Endodermal cell (in vitro differentiated cells): ENCODE measurements around the gene HLA-DRB5. TPM values are rescaled to one million over a fixed set of nuclear protein-coding genes. Genes with fewer than 3 reads are reported as not detected.

ENCODE experiments used
- DNase-seq: peaks from one replicate; pipeline ENCODE4 v3.0.0-alpha.2; 2017
- H3K27ac ChIP-seq: 2 replicates; pipeline ENCODE4 v1.5.1; 2013; ENCODE audit warnings: mild to moderate bottlenecking, low read depth, low read length, moderate library complexity
- H3K27me3 ChIP-seq: 2 replicates; pipeline ENCODE4 v1.6.1; 2013; ENCODE audit warnings: mild to moderate bottlenecking, low read length, moderate library complexity; ENCODE audit not compliant: insufficient read depth, control insufficient read depth, poor library complexity, severe bottlenecking
- H3K36me3 ChIP-seq: 2 replicates; pipeline ENCODE4 v1.7.0; 2013; ENCODE audit warnings: mild to moderate bottlenecking, low read length, moderate library complexity; ENCODE audit not compliant: control insufficient read depth, insufficient read depth
- H3K4me1 ChIP-seq: one replicate; pipeline ENCODE4 v1.7.0; 2013; ENCODE audit warnings: low read length; ENCODE audit not compliant: control insufficient read depth, insufficient read depth
- H3K4me3 ChIP-seq: 2 replicates; pipeline ENCODE4 v1.5.1; 2013; ENCODE audit warnings: mild to moderate bottlenecking, low read length, moderate library complexity
- H3K9ac ChIP-seq: 2 replicates; pipeline ENCODE4 v1.6.1; 2013; ENCODE audit warnings: mild to moderate bottlenecking, low read length, moderate library complexity; ENCODE audit not compliant: poor library complexity, severe bottlenecking; ENCODE audit errors: extremely low read depth
- H3K9me3 ChIP-seq: 2 replicates; pipeline ENCODE4 v1.6.1; 2013; ENCODE audit warnings: mild to moderate bottlenecking, low read length, moderate library complexity; ENCODE audit not compliant: control insufficient read depth
- H3K27ac Mint-ChIP-seq: 2 replicates; pipeline ENCODE4 v1.8.0; 2020; ENCODE audit warnings: mixed read lengths
- H3K27me3 Mint-ChIP-seq: 2 replicates; pipeline ENCODE4 v1.8.0; 2021; ENCODE audit warnings: mild to moderate bottlenecking, mixed read lengths; ENCODE audit not compliant: insufficient read depth
- H3K36me3 Mint-ChIP-seq: 2 replicates; pipeline ENCODE4 v1.8.0; 2020; ENCODE audit warnings: low read depth, mixed read lengths
- H3K4me1 Mint-ChIP-seq: 2 replicates; pipeline ENCODE4 v1.8.0; 2020; ENCODE audit warnings: mixed read lengths
- H3K4me3 Mint-ChIP-seq: 2 replicates; pipeline ENCODE4 v1.8.0; 2020; ENCODE audit warnings: mild to moderate bottlenecking, moderate library complexity, mixed read lengths
- H3K9me3 Mint-ChIP-seq: 2 replicates; pipeline ENCODE4 v1.8.0; 2020; ENCODE audit warnings: mild to moderate bottlenecking, mixed read lengths
- CTCF ChIP-seq: fragments of 200-600 bp; sonication (generic); conservative IDR thresholded peaks from 2 replicates; pipeline ENCODE4 v1.5.0; 2021; ENCODE audit warnings: antibody characterized with exemption, mild to moderate bottlenecking
- WGBS, 2 experiments: methylation state at CpG; one replicate each; pipeline versions ENCODE4 v1.1.5 to v1.1.7; 2013; ENCODE audit warnings: missing lambda C conversion rate in 2 of 2, mixed read lengths in 1 of 2; ENCODE audit not compliant: insufficient coverage in 1 of 2, insufficient read length in 1 of 2; 5-methylcytosine and 5-hydroxymethylcytosine counted together
- total RNA-seq, 2 donors: library from RNA; stranded (reverse); fragmentation: NEBNext Ultra II Directional in 1 of 2; extraction: Animal tissue kit (Norgen Biotek cat#: 25700) in 1 of 2; gene quantifications; 2 replicates in 1 of 2; 3 replicates in 1 of 2; pipeline ENCODE4 v1.2.1, GENCODE V29; 2021

HLA-DRB5 gene
- total RNA-seq, 2 donors from 2014 or later, result 0.71 to 0.92 TPM

DNA sequence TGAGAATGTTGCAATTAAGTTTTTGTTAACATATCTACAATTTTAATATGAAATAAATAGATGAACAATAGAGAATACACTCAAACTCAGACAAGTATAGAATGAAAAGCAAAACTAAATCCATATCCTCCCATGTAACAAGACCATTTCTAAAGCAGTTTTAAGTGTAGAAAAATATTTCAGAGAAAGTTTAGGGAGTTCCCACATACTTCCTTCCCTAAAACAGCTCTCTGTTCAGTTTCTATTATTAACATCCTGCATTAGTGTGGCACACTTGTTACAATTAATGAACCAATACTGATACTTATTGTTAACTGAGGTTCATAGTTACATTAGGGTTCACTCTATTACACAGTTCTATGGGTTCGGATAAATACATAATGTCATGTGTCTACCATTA, 38.4 kb downstream of the HLA-DRB5 start:
- Histone ChIP-seq H3K36me3 (no peaks in the 10 kb centered on the region), H3K27me3 (no peaks in the 10 kb centered on the region), H3K9me3 (no peaks in the 10 kb centered on the region), H3K9ac (no peak overlapping the region), H3K27ac (no peak overlapping the region), H3K4me1 (no peaks in the 10 kb centered on the region), H3K4me3 (no peak overlapping the region)
- no peak overlapping the region for H3K27ac Mint-ChIP-seq
- no peaks in the 10 kb centered on the region for H3K36me3 Mint-ChIP-seq
- H3K4me3 Mint-ChIP-seq, result no peak overlapping the region
- TF ChIP-seq CTCF, result no peak
- peaks cover 18% of the 10 kb centered on the region for H3K9me3 Mint-ChIP-seq
- WGBS, 2 experiments, result no CpG with 5 or more reads among the region's 1 CpG
- H3K4me1 Mint-ChIP-seq, result no peaks in the 10 kb centered on the region
- no peak for DNase-seq
- peaks cover 21% of the 10 kb centered on the region for H3K27me3 Mint-ChIP-seq

DNA sequence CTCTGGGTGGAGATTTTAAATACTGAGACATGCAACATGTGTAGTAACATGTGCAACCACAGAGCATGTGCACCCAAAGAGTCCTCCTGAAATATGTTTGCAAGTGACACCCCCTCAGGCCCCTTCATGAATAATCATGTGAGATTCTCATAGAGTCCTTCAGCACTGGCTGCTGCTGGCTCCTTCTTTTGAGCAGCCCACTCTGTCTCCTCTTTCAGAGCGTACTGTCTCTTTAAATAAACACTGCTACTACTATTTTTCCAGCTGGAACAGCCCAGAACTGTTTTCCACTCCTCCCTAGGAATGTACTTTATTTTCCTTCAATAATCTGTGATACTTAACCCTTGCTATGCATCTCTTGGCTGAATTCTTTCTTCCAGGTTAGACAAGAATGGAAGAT, 42.0 kb downstream of the HLA-DRB5 start:
- no peaks in the 10 kb centered on the region for H3K36me3 Mint-ChIP-seq
- Histone ChIP-seq H3K27ac (no peak overlapping the region), H3K27me3 (no peaks in the 10 kb centered on the region), H3K9ac (no peak overlapping the region), H3K4me3 (no peak overlapping the region), H3K36me3 (no peaks in the 10 kb centered on the region), H3K4me1 (no peaks in the 10 kb centered on the region), H3K9me3 (no peaks in the 10 kb centered on the region)
- peaks cover 16% of the 10 kb centered on the region for H3K27me3 Mint-ChIP-seq
- DNase-seq, result no peak
- no peaks in the 10 kb centered on the region for H3K4me1 Mint-ChIP-seq
- no peak for TF ChIP-seq CTCF
- H3K4me3 Mint-ChIP-seq, result no peak overlapping the region
- H3K27ac Mint-ChIP-seq, result no peak overlapping the region
- 62 to 70% methylated on average over 1 of the region's 1 CpG for WGBS, 2 experiments
- peaks cover 3% of the 10 kb centered on the region for H3K9me3 Mint-ChIP-seq

DNA sequence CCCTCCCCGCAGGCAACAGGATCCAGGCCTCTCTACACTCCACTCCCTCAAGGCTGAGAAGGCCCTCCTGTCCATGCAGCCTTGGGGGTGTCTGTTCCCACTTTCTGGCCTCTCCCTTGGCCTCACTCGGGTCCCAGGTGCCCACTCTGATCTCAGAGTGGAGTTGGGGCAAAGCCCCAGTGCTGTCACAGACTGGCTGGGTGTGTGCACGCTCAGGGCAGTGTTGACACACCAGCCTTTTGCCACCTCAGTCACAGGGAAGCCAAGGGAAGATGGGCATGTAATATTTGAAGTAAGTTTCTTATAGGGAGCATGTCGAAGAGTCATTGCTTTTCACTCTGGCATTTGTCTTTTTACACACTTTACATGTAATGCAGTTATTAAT, 45.5 kb downstream of the HLA-DRB5 start:
- no peak for TF ChIP-seq CTCF
- peaks cover 4% of the 10 kb centered on the region for H3K27me3 Mint-ChIP-seq
- H3K9me3 ChIP-seq, result no peaks in the 10 kb centered on the region
- H3K27ac ChIP-seq, result no peak overlapping the region
- H3K27ac Mint-ChIP-seq, result no peak overlapping the region
- no peaks in the 10 kb centered on the region for H3K4me1 Mint-ChIP-seq
- H3K36me3 Mint-ChIP-seq, result no peaks in the 10 kb centered on the region
- no peaks in the 10 kb centered on the region for H3K27me3 ChIP-seq
- H3K4me3 Mint-ChIP-seq, result no peak overlapping the region
- no peaks in the 10 kb centered on the region for H3K36me3 ChIP-seq
- H3K9me3 Mint-ChIP-seq, result no peaks in the 10 kb centered on the region
- DNase-seq, result no peak
- WGBS, 2 experiments, result 59 to 80% methylated on average over 1 to 4 of the region's 4 CpGs
- no peak overlapping the region for H3K4me3 ChIP-seq
- no peaks in the 10 kb centered on the region for H3K4me1 ChIP-seq
- no peak overlapping the region for H3K9ac ChIP-seq
